Activated CD4-positive, alpha-beta T cell treated with anti-CD3 and anti-CD28 coated beads, Interleukin-2, amount 50 U/mL, for 24 hours (primary cell): Measurements from ENCODE around the gene CAMSAP2.

Experiments used
- DNase-seq, 2 donors: peaks; one replicate each; pipeline ENCODE4 v3.0.0-alpha.2; 2020; ENCODE audit warnings: low read depth in 1 of 2, low spot score in 1 of 2

The CAMSAP2 gene, protein sequence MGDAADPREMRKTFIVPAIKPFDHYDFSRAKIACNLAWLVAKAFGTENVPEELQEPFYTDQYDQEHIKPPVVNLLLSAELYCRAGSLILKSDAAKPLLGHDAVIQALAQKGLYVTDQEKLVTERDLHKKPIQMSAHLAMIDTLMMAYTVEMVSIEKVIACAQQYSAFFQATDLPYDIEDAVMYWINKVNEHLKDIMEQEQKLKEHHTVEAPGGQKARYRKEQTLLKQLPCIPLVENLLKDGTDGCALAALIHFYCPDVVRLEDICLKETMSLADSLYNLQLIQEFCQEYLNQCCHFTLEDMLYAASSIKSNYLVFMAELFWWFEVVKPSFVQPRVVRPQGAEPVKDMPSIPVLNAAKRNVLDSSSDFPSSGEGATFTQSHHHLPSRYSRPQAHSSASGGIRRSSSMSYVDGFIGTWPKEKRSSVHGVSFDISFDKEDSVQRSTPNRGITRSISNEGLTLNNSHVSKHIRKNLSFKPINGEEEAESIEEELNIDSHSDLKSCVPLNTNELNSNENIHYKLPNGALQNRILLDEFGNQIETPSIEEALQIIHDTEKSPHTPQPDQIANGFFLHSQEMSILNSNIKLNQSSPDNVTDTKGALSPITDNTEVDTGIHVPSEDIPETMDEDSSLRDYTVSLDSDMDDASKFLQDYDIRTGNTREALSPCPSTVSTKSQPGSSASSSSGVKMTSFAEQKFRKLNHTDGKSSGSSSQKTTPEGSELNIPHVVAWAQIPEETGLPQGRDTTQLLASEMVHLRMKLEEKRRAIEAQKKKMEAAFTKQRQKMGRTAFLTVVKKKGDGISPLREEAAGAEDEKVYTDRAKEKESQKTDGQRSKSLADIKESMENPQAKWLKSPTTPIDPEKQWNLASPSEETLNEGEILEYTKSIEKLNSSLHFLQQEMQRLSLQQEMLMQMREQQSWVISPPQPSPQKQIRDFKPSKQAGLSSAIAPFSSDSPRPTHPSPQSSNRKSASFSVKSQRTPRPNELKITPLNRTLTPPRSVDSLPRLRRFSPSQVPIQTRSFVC (N-terminal part only)

DNA sequence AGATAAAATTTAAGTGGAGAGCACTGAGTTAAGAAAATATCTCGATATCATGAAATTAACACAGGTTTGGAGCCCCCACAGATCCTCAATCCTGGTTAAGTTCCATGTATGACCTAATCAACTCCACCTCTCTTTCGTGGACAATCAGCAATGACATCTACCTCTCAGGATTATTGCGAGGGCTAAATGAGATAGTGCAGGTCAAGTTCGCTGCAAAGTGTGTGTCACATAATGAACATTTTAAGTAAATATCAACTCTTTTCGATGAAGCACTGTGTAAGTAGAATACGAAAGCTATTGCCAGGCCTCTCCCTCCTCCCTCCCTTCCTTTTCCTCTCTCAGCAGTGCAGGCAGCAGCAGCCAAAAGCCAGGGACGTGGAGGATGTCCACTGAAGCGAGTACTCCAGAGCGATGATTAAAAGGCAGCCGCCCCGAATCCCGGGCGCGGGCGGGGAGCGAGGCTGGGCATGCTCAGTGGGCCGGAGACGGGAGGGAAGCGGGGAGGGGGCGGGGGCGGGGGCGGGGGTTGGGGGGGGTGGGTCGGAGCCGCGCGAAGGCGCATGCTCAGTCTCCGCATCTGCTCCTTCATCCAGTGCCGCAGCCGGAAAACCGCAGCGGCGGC lies at the start of gene CAMSAP2:
CAMSAP2 (plus strand) TSS at position 567 of the 622 bp plus-strand sequence. CDS start 935 bp downstream, outside the sequence.
- peak; percentile 33 to 50 for DNase-seq

DNA sequence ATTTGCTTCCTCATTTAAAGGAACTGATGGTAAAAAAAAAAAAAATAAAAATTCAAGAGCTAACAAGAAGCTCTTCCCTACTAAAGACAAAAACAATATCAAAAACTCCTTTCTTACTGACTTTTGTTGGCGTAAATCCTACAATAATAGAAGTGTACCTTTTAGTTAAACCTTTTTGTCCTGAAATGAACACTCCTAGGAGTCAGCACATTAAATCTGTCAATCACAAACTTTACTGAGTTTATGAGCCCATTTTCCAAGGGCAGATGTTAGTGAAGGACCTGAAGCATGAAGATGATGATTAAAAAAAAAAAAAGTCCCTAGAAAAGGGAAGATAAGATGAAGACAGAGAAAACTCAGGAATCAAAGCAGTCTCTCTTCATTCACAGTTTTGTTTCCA lies 46.4 kb upstream of the CAMSAP2 start:
- DNase-seq = no peak

DNA sequence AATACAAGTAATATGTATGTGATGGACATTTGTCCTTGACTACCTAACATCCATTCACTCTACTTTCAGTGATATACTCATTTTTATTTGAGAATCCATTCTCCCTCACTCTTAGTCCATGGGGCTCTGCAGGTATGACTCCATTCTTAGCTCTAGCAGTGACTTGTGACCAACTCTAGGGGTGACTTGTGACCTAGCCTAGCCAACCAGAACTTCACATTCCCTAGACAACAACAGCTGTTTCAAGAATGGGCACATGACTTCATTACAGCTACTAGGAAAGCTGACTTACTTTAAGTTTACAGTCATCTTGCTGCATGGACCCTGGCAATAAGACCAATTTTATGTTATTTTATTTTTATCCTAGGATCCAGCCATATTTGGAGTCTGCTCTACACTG lies 45.4 kb upstream of the CAMSAP2 start:
- DNase-seq = no peak

DNA sequence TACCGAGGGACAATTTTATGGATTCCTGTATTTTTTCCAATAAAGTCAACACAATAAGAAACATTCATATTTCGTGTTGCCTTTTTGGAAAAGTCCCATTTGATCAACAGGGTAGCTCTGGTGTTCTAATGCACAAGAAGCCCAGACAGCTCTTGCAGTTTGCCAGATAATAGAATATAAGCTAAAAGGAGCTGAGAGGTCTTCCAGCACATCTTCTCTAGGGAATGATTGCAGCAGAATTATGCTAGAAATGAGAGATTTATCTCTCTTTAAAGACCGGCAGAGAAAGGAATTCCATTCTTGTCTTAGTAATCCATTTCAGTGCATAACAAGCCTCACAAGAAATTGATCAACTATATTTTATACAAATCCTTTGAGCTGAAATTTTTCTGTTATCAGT lies 44.0 kb upstream of the CAMSAP2 start:
- no peak for DNase-seq

DNA sequence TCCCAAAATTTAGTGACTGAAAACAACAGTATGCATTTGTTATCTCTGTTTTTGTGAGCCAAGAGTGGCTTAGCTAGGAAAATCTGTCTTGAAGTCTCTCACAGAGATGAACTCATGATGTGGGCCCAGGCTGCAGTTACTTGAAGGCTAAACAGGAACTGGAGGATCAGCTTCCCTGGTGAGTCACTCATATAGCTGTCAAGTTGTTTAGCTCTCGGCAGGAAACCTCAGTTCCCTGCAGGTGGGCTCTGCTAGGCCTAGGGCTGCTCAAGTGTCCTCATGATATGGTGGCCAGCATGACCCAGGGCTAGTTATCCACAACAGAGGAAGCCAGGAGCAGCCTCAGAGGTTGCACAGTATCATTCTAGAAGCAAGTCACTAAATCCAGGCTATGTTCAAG lies 38.8 kb upstream of the CAMSAP2 start:
- DNase-seq = no peak

DNA sequence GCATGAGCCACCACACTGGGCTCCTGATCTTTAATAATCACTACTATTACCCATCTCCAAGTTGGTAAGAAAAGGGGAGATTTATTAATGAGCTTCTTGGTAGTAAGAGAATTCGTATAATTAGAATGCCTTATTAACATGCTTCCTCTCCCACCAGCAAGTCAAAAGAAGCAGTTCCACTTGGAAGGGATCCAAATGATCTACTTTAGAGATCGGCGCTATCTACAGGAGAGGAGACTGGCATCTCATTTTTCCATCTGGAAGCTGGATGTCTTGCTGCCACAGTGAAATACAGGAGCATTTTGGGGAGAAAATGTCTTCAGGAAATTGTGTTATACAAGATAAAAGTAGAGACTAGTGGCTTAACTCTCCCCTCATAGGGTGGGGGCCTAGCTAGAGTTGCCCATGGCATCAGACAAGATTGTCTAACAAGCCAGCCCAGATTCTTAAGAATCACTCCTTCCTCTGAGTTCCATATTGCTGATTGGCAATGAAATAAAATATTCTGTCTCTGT lies 33.6 kb upstream of the CAMSAP2 start:
- DNase-seq = no peak

DNA sequence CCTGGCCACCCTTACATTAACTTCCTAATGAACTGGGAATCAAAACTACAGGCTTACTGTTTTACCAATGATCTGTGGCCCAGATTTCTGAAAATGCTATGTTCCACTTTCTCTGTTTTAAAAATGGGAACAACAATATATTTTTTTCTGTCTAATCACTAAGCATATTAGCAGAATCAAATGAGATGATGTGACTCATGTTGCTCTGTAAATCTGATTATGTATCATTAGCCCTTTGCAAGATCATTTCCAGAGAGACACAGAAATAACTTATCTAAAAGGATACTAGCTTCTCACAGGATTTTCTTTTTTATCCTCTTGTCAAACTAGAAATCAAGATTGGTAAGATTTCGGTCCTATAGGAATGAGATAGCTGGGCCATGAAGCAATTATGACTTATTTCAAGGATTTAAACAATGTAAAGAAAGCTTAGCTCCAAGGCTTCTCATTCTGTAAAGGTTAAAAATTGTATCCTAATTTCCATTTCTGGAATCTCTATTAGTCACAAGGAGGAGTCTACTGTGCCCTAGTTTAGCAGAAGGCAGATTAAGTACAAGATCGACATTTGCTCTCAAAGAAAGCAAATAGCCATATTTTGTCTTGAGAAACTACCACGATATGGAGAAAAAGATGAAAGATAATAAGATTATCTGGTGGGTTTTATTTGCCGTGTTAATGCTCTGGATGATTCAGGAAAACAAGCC lies 32.4 kb upstream of the CAMSAP2 start:
- DNase-seq = no peak

DNA sequence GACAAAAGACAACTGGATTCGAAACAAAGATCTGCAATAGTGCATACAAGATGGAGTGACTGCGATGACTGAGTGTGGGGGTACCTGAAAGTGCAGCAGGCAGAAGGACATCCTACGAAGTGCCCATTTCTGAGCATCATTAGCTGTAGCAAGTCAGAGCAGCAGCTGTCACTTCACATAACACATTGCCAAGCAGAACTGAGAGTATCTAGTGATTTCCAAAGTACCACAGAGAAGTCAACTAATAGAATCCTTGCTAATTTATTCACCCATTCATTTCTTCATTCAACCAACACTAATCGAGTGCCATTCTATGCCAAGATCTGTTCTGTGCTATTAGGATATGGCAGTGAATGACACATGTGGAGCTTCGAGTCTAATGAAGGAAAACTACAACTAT lies 31.6 kb upstream of the CAMSAP2 start:
- DNase-seq = no peak

DNA sequence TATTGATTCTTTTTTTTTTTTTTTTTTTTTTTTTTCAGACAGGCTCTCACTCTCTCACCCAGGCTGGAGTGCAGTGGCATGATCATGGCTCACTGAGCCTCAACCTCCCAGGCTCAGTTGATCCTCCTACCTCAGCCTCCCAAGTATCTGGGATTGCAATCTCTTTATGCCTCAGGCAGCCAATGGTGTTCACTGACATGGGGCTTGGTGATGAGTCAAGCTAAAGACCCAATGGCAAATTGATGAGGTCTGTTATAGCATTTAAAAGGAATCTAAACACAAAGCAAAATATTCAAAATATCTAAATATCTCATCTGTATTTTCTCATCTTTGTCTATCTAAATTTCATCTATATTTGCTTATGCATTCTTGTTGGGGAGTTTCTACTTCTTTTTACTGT lies 30.5 kb upstream of the CAMSAP2 start:
- DNase-seq = no peak

DNA sequence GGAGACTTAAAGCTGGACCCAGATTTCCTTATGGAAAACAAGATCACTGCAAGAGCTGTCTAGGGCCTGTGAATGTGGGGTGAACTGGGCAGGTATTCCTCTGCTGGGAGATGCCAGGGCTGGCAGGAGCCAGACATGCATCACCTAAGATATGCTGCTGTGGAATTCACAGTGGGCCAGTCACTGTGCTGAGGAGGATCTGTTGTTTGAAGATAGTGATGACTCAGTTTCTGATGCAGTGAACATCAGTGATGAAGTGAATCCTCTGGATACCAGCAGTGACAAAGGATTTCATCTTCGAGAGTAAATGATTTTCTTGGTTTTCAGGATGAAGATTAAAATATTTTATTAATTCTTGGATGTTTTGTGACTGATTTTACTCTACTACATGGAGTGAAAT lies 29.9 kb upstream of the CAMSAP2 start:
- no peak for DNase-seq

DNA sequence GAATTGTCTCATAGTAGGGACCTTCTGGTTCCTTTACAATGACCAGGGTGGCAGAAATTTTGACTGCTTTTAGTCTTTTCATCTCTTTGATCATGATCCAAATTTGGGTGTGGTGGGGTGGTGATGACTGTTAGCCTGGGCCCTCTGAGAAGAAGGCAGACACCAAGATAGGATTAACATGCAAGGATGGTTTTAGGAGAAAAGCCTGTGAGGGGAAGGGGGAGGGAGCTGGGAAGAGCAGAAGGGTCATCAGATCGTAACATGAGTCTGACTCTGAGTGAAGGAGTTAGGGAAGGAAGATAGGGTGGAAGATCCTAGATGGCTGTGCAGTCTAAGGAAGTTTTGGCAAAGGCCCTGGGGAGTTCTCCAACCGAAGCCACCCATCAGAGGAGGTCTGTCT lies 28.5 kb upstream of the CAMSAP2 start:
- DNase-seq = no peak

DNA sequence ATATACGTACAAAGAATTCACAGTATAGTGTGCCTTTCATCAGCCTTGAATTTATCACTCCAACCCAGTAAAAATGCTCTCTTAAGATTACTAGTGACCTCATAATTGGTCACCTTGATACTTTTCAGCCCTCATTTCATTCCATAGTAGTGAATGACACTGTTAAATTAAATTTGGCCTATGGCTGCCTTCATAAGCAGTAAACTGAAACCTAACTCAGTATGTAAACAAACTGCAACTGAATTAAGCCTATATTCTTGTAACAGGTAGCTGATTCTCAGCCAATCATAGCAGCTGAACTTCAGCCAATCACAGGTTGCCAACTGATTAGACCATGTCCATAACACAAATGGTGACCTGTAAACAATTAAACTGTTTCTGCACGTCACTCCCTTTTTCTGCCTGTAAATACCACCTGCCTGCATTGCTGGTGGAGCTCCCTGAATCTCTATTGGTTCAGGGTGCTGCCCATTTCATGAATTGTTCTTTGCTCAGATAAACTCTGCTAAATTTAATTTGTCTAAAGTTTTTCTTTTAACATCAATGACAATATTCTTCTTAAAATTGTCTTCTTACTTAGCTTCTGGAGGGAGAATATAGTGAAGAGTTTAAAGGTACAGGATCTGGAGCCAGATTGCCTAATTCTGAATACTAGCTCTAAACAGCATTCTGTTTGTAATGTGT lies 24.0 kb upstream of the CAMSAP2 start:
- DNase-seq = no peak

DNA sequence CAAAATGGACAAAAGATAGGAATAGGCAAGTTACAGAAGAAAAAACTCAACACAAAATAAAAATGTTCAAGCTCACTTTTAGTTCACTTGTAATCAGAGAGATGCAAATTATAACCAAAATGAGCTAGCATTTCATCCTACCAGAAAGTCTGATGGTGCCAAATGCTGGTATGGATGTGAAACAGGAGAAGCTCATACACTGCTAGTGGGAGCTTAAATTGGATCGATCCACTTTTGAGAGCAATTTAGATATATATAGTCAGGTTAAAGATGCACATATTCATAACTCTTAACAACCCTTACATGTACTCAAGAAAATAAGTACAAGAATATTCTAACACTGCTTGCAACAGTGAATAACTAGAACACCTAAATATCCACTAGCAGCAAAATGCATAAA lies 18.5 kb upstream of the CAMSAP2 start:
- DNase-seq = no peak

DNA sequence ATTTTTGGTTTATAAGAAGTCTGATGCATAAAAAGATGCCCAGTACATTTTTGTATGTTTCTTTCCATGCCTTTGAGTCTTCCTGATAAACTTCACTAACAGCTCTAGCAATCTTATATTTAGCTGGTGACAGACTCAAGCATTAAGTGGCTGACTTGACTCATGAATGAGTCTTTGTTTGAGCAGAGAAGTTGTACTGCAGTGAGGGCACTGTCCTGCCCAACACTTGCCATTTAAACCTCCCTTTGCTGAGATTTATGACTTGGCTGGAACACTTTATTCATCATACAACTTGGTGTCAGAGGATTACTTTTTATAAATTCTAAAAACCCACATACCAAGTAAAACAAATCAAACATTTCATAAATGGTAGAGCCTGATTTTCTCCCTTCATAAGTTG lies 14.6 kb upstream of the CAMSAP2 start:
- DNase-seq = no peak

DNA sequence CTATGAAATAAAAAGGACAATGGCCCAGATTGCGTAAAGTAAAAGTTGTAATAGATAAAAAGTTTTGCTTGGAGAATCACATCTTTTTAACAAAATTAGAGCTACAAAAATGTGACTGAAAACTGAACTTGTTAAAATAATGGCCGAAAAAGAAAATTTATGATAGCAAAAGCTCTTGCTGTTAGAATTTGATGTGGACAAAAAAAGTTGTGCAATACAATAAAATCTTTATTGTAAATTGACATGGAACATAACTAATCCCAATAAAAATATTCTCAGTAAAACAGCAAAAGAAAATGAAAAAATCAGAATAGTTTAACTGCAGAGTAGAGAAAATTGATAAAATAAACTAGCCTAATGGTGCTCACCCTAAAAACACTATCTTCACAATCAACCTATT lies 11.4 kb upstream of the CAMSAP2 start:
- DNase-seq = no peak

DNA sequence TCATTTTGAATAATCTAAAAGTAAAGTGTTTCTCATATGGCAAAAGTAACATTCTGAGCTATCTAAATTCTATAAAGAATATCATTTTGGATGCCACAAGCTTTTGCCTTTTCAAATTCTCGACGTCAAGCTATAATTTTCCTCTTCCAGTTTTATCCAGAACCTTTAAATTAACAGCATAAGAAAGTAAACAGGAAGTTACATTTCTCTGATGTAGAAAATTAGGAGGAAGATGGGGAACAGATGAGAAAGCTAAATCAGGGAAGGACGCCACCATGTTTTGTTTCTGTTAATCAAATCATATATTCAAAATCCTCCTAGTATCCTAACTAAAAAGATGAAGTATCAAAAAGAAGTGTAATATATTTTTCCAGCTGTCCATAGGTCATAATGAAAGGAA lies 8.8 kb upstream of the CAMSAP2 start:
- no peak for DNase-seq

DNA sequence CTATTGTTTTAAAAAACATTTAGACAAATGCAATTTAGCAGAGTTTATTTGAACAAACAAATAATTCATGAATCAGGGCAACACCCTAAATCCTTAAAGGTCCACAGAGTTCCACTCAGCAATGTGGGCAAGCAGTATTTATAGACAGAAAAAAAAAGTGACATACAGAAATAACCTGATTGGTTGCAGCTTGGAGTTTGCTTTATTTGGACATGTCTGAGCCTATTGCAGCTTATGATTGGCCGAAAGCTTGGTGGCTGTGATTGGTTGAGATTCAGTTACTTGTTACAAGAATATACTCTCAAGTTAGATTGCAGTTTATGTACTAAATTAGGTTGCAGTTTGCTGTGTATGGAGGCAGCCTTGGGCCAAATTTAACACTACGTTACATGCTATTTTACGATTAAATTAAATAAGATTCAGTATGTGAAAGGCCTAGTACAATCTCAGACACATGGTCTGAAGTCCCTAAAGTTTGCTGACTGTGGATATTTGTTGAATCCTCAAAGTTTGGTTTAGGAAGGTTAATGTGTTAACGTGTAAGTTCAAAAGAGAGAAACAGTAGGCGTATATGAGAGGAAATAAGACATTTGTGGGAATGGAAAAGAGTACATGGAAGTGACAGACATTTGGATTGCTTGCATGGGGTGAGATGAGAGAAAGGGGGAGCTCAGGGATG lies 6.9 kb upstream of the CAMSAP2 start:
- DNase-seq = no peak

DNA sequence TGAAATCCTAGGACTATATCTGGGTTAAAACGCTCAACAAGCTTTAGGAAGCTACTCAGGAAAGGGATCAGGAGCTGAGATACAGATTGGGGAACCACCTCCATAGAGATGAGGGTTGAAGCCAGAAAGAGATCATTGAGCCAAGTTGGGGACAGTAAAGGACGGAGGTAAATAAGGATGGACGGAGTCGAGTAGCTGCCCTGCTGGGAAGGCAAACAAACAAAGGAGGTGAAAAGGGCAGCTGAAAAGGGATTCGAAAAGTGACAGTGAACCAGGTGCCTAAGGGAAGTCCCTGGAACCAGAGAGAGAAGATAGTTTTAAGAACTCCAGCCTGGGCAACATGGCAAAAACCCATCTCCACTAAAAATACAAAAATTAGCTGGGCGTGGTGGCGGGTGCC lies 6.3 kb upstream of the CAMSAP2 start:
- DNase-seq = no peak

DNA sequence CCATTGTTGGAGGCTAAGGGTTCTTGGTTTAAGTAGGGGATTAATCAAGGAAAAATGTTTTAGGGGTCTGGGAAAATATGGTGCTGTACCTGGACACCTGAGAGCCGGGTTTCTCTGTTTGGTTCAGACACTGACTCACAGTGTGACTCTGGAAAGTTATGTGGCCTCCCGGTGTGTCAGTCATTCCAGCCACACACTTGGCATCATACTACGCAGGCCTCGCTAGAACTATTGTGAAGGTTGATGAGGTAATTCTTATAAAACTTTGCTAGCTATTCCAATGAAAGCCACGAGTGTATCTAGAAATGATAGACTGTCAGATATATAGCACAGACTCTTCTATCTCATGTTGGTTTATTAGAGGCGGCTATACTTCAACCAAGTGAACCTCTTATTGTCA lies 4.8 kb upstream of the CAMSAP2 start:
- no peak for DNase-seq
